DND-41 (cell line): ENCODE data around the gene CLDN34.

Experiments
- ATAC-seq: fragments of 200-7000 bp; cut with Tn5 transposase; 3 replicates; pipeline ENCODE4 v1.9.1; 2021; ENCODE audit warnings: low read depth; ENCODE audit not compliant: insufficient read depth
- DNase-seq: peaks from one replicate; pipeline ENCODE4 v3.0.0-alpha.2; 2020
- H2AFZ ChIP-seq: 2 replicates; pipeline ENCODE4 v1.6.0; 2012; ENCODE audit warnings: low read depth, low read length
- H3K27ac ChIP-seq: 2 replicates; pipeline ENCODE4 v1.5.1; 2012; ENCODE audit warnings: low read length, inconsistent platforms
- H3K27me3 ChIP-seq: fragments of 200-600 bp; sonication (generic); 2 replicates; pipeline ENCODE4 v1.6.0; 2012; ENCODE audit warnings: low read length, mild to moderate bottlenecking, inconsistent platforms; ENCODE audit not compliant: insufficient read depth, poor library complexity
- H3K36me3 ChIP-seq: 2 replicates; pipeline ENCODE4 v1.5.1; 2012; ENCODE audit warnings: low read length, inconsistent platforms; ENCODE audit not compliant: insufficient read depth
- H3K4me1 ChIP-seq: 2 replicates; pipeline ENCODE4 v1.5.1; 2012; ENCODE audit warnings: mild to moderate bottlenecking, low read length; ENCODE audit not compliant: insufficient read depth
- H3K4me2 ChIP-seq: 2 replicates; pipeline ENCODE4 v1.6.0; 2012; ENCODE audit warnings: mild to moderate bottlenecking, moderate library complexity, low read length, inconsistent platforms; ENCODE audit not compliant: insufficient read depth
- H3K4me3 ChIP-seq, 2 experiments: fragments of 200-600 bp in 1 of 2; shearing (Covaris generic) in 1 of 2; 2 replicates each; pipeline ENCODE4 v1.5.1; 2012 to 2016; ENCODE audit warnings: inconsistent platforms in 2 of 2, low read length in 2 of 2, mild to moderate bottlenecking in 2 of 2, low read depth in 1 of 2, moderate library complexity in 1 of 2
- H3K79me2 ChIP-seq: 2 replicates; pipeline ENCODE4 v1.6.0; 2012; ENCODE audit warnings: low read length, inconsistent platforms; ENCODE audit not compliant: insufficient read depth
- H3K9ac ChIP-seq: 2 replicates; pipeline ENCODE4 v1.6.0; 2012; ENCODE audit warnings: low read depth, mild to moderate bottlenecking, inconsistent platforms, low read length, moderate library complexity
- H3K9me3 ChIP-seq: 2 replicates; pipeline ENCODE4 v1.5.1; 2012; ENCODE audit warnings: low read length, moderate library complexity, mild to moderate bottlenecking, inconsistent platforms; ENCODE audit not compliant: insufficient read depth, severe bottlenecking
- H4K20me1 ChIP-seq: 2 replicates; pipeline ENCODE4 v1.6.0; 2012; ENCODE audit warnings: low read length; ENCODE audit not compliant: insufficient read depth
- CTCF ChIP-seq: IDR thresholded peaks from 2 replicates; pipeline ENCODE4 v1.5.1; 2012; ENCODE audit warnings: borderline replicate concordance, low read length, moderate library complexity, mild to moderate bottlenecking; ENCODE audit not compliant: poor library complexity, severe bottlenecking; ENCODE audit errors: extremely low read depth
- EZH2 ChIP-seq: IDR thresholded peaks from 3 replicates; pipeline ENCODE4 v1.6.1; 2012; ENCODE audit warnings: borderline replicate concordance, low read depth, mild to moderate bottlenecking, moderate library complexity, low read length, inconsistent platforms; ENCODE audit not compliant: severe bottlenecking

Gene CLDN34

GRCh38 chrX:9980927-9981326 lies 13.8 kb downstream of the CLDN34 start:
- Histone ChIP-seq H3K36me3 (no peaks in the 10 kb centered on the region), H3K4me1 (no peaks in the 10 kb centered on the region), H3K27me3 (no peaks in the 10 kb centered on the region), H3K9me3 (no peaks in the 10 kb centered on the region), H3K4me2 (no peak overlapping the region), H2AFZ (no peak overlapping the region), H3K27ac (no peak overlapping the region), H4K20me1 (no peaks in the 10 kb centered on the region), H3K4me3 (no peak overlapping the region), H3K9ac (no peak overlapping the region), H3K79me2 (no peaks in the 10 kb centered on the region)
- TF ChIP-seq CTCF (no peak), EZH2 (no peak)
- no peak for ATAC-seq
- DNase-seq: no peak

GRCh38 chrX:9983441-9983840 lies 16.3 kb downstream of the CLDN34 start:
- TF ChIP-seq EZH2: no peak
- TF ChIP-seq CTCF: no peak
- no peaks in the 10 kb centered on the region for H3K4me1 ChIP-seq
- H3K9ac ChIP-seq: no peak overlapping the region
- H3K9me3 ChIP-seq: no peaks in the 10 kb centered on the region
- H3K79me2 ChIP-seq: no peaks in the 10 kb centered on the region
- DNase-seq (no peak), ATAC-seq (no peak)
- H3K36me3 ChIP-seq: no peaks in the 10 kb centered on the region
- H2AFZ ChIP-seq: no peak overlapping the region
- no peaks in the 10 kb centered on the region for H3K27me3 ChIP-seq
- no peak overlapping the region for H3K27ac ChIP-seq
- H3K4me3 ChIP-seq: no peak overlapping the region
- no peaks in the 10 kb centered on the region for H4K20me1 ChIP-seq
- no peak overlapping the region for H3K4me2 ChIP-seq

- Histone ChIP-seq H3K27ac (no peak overlapping the region), H3K9me3 (no peaks in the 10 kb centered on the region), H3K4me3 (no peak overlapping the region), H3K4me2 (no peak overlapping the region), H3K9ac (no peak overlapping the region), H3K27me3 (no peaks in the 10 kb centered on the region), H2AFZ (no peak overlapping the region), H3K4me1 (no peaks in the 10 kb centered on the region), H4K20me1 (no peaks in the 10 kb centered on the region), H3K79me2 (no peaks in the 10 kb centered on the region), H3K36me3 (no peaks in the 10 kb centered on the region)
- DNase-seq: no peak
- TF ChIP-seq CTCF (no peak), EZH2 (no peak)
- ATAC-seq: no peak
These were observed 16.7 kb downstream of the CLDN34 start for GRCh38 chrX:9983846-9984245.

GRCh38 chrX:9988762-9989161 lies 21.6 kb downstream of the CLDN34 start:
- Histone ChIP-seq H3K36me3 (no peaks in the 10 kb centered on the region), H3K79me2 (no peaks in the 10 kb centered on the region), H2AFZ (no peak overlapping the region), H3K4me2 (no peak overlapping the region), H3K27me3 (no peaks in the 10 kb centered on the region), H3K27ac (no peak overlapping the region), H3K4me1 (no peaks in the 10 kb centered on the region), H4K20me1 (no peaks in the 10 kb centered on the region), H3K9ac (no peak overlapping the region), H3K9me3 (no peaks in the 10 kb centered on the region), H3K4me3 (no peak overlapping the region)
- DNase-seq: no peak
- peak; percentile 54 for TF ChIP-seq CTCF
- no peak for TF ChIP-seq EZH2
- ATAC-seq: no peak
